ENCODE results near the gene PRKD1.
"Not testable (repeated sequence)": the region's sequence is repeated elsewhere in the genome, so short reads cannot be mapped to it uniquely, and the experiment has no call there.

PRKD1 gene

GRCh38 chr14:29898470-29898869 is 29.2 kb downstream of the PRKD1 start:
- no peak for DNase-seq

- DNase-seq = no peak
These were observed 30.5 kb downstream of the PRKD1 start for GRCh38 chr14:29897181-29897580.

- DNase-seq = no peak
These were observed 31.3 kb downstream of the PRKD1 start for GRCh38 chr14:29896354-29896821.

- DNase-seq = no peak
These were observed 32.0 kb downstream of the PRKD1 start for GRCh38 chr14:29895591-29896083.

- no peak for DNase-seq
These were observed 33.7 kb downstream of the PRKD1 start for GRCh38 chr14:29893989-29894388.

GRCh38 chr14:29892327-29892726 is 35.3 kb downstream of the PRKD1 start:
- no peak for DNase-seq

- no peak for DNase-seq
These were observed 41.7 kb downstream of the PRKD1 start for GRCh38 chr14:29885988-29886387.

GRCh38 chr14:29868000-29868399 is 59.6 kb downstream of the PRKD1 start:
- DNase-seq = no peak

- DNase-seq = no peak
These were observed 62.3 kb downstream of the PRKD1 start for GRCh38 chr14:29865299-29865698.

- DNase-seq = no peak
These were observed 65.7 kb downstream of the PRKD1 start for GRCh38 chr14:29861996-29862395.

- no peak for DNase-seq
These were observed 69.3 kb downstream of the PRKD1 start for GRCh38 chr14:29858299-29858698.

GRCh38 chr14:29857551-29857950 is 70.1 kb downstream of the PRKD1 start:
- no peak for DNase-seq

GRCh38 chr14:29856516-29856915 is 71.1 kb downstream of the PRKD1 start:
- no peak for DNase-seq

GRCh38 chr14:29853691-29854090 is 74.0 kb downstream of the PRKD1 start:
- DNase-seq = not testable (repeated sequence)

- DNase-seq = no peak
These were observed 74.4 kb downstream of the PRKD1 start for GRCh38 chr14:29853272-29853671.

GRCh38 chr14:29851397-29851796 is 76.2 kb downstream of the PRKD1 start:
- DNase-seq = no peak

GRCh38 chr14:29847056-29847380 is 80.6 kb downstream of the PRKD1 start:
- DNase-seq = no peak

- DNase-seq = no peak
These were observed 81.2 kb downstream of the PRKD1 start for GRCh38 chr14:29846339-29847055.

- no peak for DNase-seq
These were observed 83.7 kb downstream of the PRKD1 start for GRCh38 chr14:29843981-29844380.

- no peak for DNase-seq
These were observed 85.4 kb downstream of the PRKD1 start for GRCh38 chr14:29842228-29842627.

- not testable (repeated sequence) for DNase-seq
These were observed 87.2 kb downstream of the PRKD1 start for GRCh38 chr14:29840369-29840892.

- DNase-seq = not testable (repeated sequence)
These were observed 88.0 kb downstream of the PRKD1 start for GRCh38 chr14:29839691-29840090.

- DNase-seq = no peak
These were observed 88.9 kb downstream of the PRKD1 start for GRCh38 chr14:29838752-29839151.

GRCh38 chr14:29836395-29836794 is 91.3 kb downstream of the PRKD1 start:
- no peak for DNase-seq

GRCh38 chr14:29832042-29832441 is 95.6 kb downstream of the PRKD1 start:
- no peak for DNase-seq

Data from effector CD4-positive, alpha-beta T cell (primary cell).